GM12878 (cell line): ENCODE measurements around the gene MSH3. TPM values are rescaled to one million over a fixed set of nuclear protein-coding genes. Genes with fewer than 3 reads are reported as not detected.

Experiments
- ATAC-seq: fragments of 200-7000 bp; cut with Tn5 transposase; 3 replicates; pipeline ENCODE4 v1.9.1; 2020; ENCODE audit warnings: mild to moderate bottlenecking, moderate library complexity
- BruUV-seq: library from RNA; stranded (reverse); fragments of 400-500 nt; replicated peaks from 2 replicates; lab custom pipeline; 2021; lab: Mats Ljungman, UMichigan
- CTCF ChIA-PET: fragments of 300-600 bp; sonication (Branson Sonifier 250); formaldehyde crosslinking; extraction: SDS; loops from one replicate; lab custom pipeline; 2021; ENCODE audit warnings: inconsistent platforms; lab: Yijun Ruan, JAX
- POLR2A ChIA-PET: fragments of 350-600 bp; formaldehyde crosslinking; extraction: SDS; loops from one replicate; lab custom pipeline; 2021; ENCODE audit warnings: inconsistent platforms; lab: Charles Lee
- RAD21 ChIA-PET: fragments of 300-600 bp; sonication (Branson Sonifier 250); formaldehyde crosslinking; loops from one replicate; lab custom pipeline; 2023; ENCODE audit warnings: antibody characterized with exemption; ENCODE audit not compliant: unreplicated experiment; lab: Charles Lee
- SMC1A ChIA-PET: fragments of 300-600 bp; sonication (Branson Sonifier 250); formaldehyde crosslinking; loops from one replicate; lab custom pipeline; 2023; ENCODE audit not compliant: unreplicated experiment, uncharacterized antibody; lab: Charles Lee
- DNase-seq: peaks from one replicate; pipeline ENCODE4 v3.0.0-alpha.2; 2011; ENCODE audit warnings: low read depth, low spot score
- FAIRE-seq: peaks from 3 replicates; lab custom pipeline; 2011; peaks lifted over from hg19 to GRCh38; lab: Jason Lieb, UNC
- H2AFZ ChIP-seq: 2 replicates; pipeline ENCODE4 v1.6.0; 2011; ENCODE audit warnings: low read depth, low read length, control low read depth; ENCODE audit not compliant: control insufficient read depth
- H3K27ac ChIP-seq: 2 replicates; pipeline ENCODE4 v1.5.1; 2011; ENCODE audit warnings: control low read depth; ENCODE audit not compliant: control insufficient read depth, insufficient read depth
- H3K27me3 ChIP-seq, 2 experiments: replicated peaks in 1 of 2; 2 replicates each; pipeline versions ENCODE4 v1.6.0 to v1.6.1; 2011; ENCODE audit warnings: low read length in 1 of 2; ENCODE audit not compliant: control insufficient read depth in 2 of 2, insufficient read depth in 2 of 2
- H3K36me3 ChIP-seq, 2 experiments: 2 replicates each; pipeline ENCODE4 v1.5.1; 2011; ENCODE audit warnings: low read length in 1 of 2; ENCODE audit not compliant: control insufficient read depth in 2 of 2, insufficient read depth in 2 of 2
- H3K4me1 ChIP-seq: 2 replicates; pipeline ENCODE4 v1.6.1; 2011; ENCODE audit warnings: mild to moderate bottlenecking, low read length, moderate library complexity, mixed read lengths; ENCODE audit not compliant: control insufficient read depth, insufficient read depth
- H3K4me2 ChIP-seq: 2 replicates; pipeline ENCODE4 v1.6.0; 2011; ENCODE audit warnings: control low read depth; ENCODE audit not compliant: control insufficient read depth, insufficient read depth
- H3K4me3 ChIP-seq: fragments of 200-600 bp; sonication (generic); 2 replicates; pipeline ENCODE4 v1.5.1; 2016
- H3K79me2 ChIP-seq: 2 replicates; pipeline ENCODE4 v1.6.0; 2011; ENCODE audit warnings: low read length; ENCODE audit not compliant: control insufficient read depth, insufficient read depth
- H3K9ac ChIP-seq: 2 replicates; pipeline ENCODE4 v1.8.0; 2011; ENCODE audit warnings: low read length, control low read depth, mixed read lengths; ENCODE audit not compliant: control insufficient read depth, insufficient read depth
- H3K9me3 ChIP-seq: replicated peaks from 3 replicates; pipeline ENCODE4 v1.5.1; 2011; ENCODE audit warnings: mild to moderate bottlenecking, low read length; ENCODE audit not compliant: control insufficient read depth, insufficient read depth
- H4K20me1 ChIP-seq: 2 replicates; pipeline ENCODE4 v1.6.0; 2011; ENCODE audit not compliant: control insufficient read depth, insufficient read depth
- CBX3 ChIP-seq: fragments of 200-600 bp; sonication (generic); IDR thresholded peaks from 2 replicates; pipeline ENCODE4 v1.6.1; 2016; ENCODE audit warnings: low read depth, borderline replicate concordance
- CHD2 ChIP-seq: IDR thresholded peaks from 2 replicates; pipeline ENCODE4 v1.6.1; 2011; ENCODE audit warnings: low read depth, low read length, improper control_type of control experiment, borderline replicate concordance
- CREB1 ChIP-seq: IDR thresholded peaks from 2 replicates; pipeline ENCODE4 v1.6.1; 2012; ENCODE audit warnings: low read depth, mild to moderate bottlenecking, inconsistent platforms
- E2F4 ChIP-seq: IDR thresholded peaks from 2 replicates; pipeline ENCODE4 v1.6.1; 2012; ENCODE audit warnings: low read depth, low read length, improper control_type of control experiment
- GABPA ChIP-seq: IDR thresholded peaks from 2 replicates; pipeline ENCODE4 v1.6.1; 2014; ENCODE audit warnings: antibody characterized with exemption, low read depth, mild to moderate bottlenecking, inconsistent platforms
- GATAD2B ChIP-seq: fragments of 450-650 bp; conservative IDR thresholded peaks from 2 replicates; pipeline ENCODE4 v1.6.1; 2017; ENCODE audit warnings: low read depth, mild to moderate bottlenecking, moderate library complexity
- MAX ChIP-seq: IDR thresholded peaks from 2 replicates; pipeline ENCODE4 v1.6.1; 2012; ENCODE audit warnings: low read depth, low read length, improper control_type of control experiment
- MYC ChIP-seq: IDR thresholded peaks from 2 replicates; pipeline ENCODE4 v1.6.1; 2011; ENCODE audit warnings: mild to moderate bottlenecking, low read length, moderate library complexity, inconsistent platforms; ENCODE audit not compliant: insufficient read depth, insufficient replicate concordance, insufficient read length, severe bottlenecking
- PAX8 ChIP-seq: fragments of 450-650 bp; IDR thresholded peaks from 2 replicates; pipeline ENCODE4 v1.6.1; 2017; ENCODE audit warnings: mild to moderate bottlenecking, moderate library complexity
- SIN3A ChIP-seq: IDR thresholded peaks from 2 replicates; pipeline ENCODE4 v1.6.1; 2012; ENCODE audit warnings: low read depth, low read length, improper control_type of control experiment
- SP1 ChIP-seq: IDR thresholded peaks from one replicate; pipeline ENCODE4 v1.6.1; 2011; ENCODE audit warnings: low read depth, low read length
- SREBF1 ChIP-seq: IDR thresholded peaks from 2 replicates; pipeline ENCODE4 v1.6.1; 2012; ENCODE audit warnings: mild to moderate bottlenecking, low read length
- SREBF2 ChIP-seq: IDR thresholded peaks from 2 replicates; pipeline ENCODE4 v1.6.1; 2012; ENCODE audit warnings: mild to moderate bottlenecking, low read length
- TCF3 ChIP-seq: IDR thresholded peaks from 2 replicates; pipeline ENCODE4 v1.6.1; 2012; ENCODE audit warnings: low read depth, mild to moderate bottlenecking, low read length, borderline replicate concordance; ENCODE audit not compliant: insufficient read depth
- ZBTB4 ChIP-seq: fragments of 450-650 bp; formaldehyde crosslinking; IDR thresholded peaks from 2 replicates; pipeline ENCODE4 v1.4.0; 2022; ENCODE audit warnings: mild to moderate bottlenecking, moderate library complexity
- ZNF24 ChIP-seq: fragments of 450-650 bp; IDR thresholded peaks from 2 replicates; pipeline ENCODE4 v1.6.1; 2017; ENCODE audit warnings: antibody characterized with exemption, mild to moderate bottlenecking
- whole genome bisulfite sequencing: methylation state at CpG from one replicate; pipeline ENCODE4 v1.1.6; 2016; ENCODE audit warnings: low lambda C conversion rate; ENCODE audit not compliant: insufficient replicate concordance, insufficient coverage; ENCODE audit errors: missing lambda C conversion rate; 5-methylcytosine and 5-hydroxymethylcytosine counted together
- in situ Hi-C: fragments of 300-500 bp; cut with MboI; formaldehyde crosslinking; loops from 9 replicates; pipeline ENCODE4 v1.14.3; 2018; ENCODE audit warnings: mixed read lengths
- intact Hi-C: fragments of 100-400 bp; cut with micrococcal nuclease; formaldehyde crosslinking; loops from one replicate; pipeline ENCODE4 v1.14.2; 2022; ENCODE audit not compliant: unreplicated experiment
- polyA plus RNA-seq, 11 experiments: library from polyadenylated mRNA; depleted of rRNA in 4 of 11; unstranded in 6 of 11; stranded (reverse) in 5 of 11; fragments of >200 nt; fragmentation: Nextera tagmentation in 4 of 11; fragmentation: Illumina TruSeq in 1 of 11; extraction: Ambion mirVana in 4 of 11; extraction: Trizol in 1 of 11; gene quantifications; 1 replicate in 1 of 11; 2 replicates in 10 of 11; pipeline versions ENCODE4 v1.2.1 to v1.2.3, GENCODE V29; 2011 to 2016; ENCODE audit warnings: inconsistent platforms in 2 of 11, missing spikeins in 2 of 11, low read depth in 1 of 11
- total RNA-seq, 4 experiments: library from RNA; depleted of rRNA in 3 of 4; stranded (reverse); fragments of >200 nt in 3 of 4; fragmentation: Illumina TruSeq in 1 of 4; extraction: Trizol in 1 of 4; gene quantifications; 2 replicates each; pipeline versions ENCODE4 v1.2.1 to v1.2.3, GENCODE V29; 2013 to 2021
- TF ChIP-seq, protein P1 (sequence below): fragments of 450-650 bp; IDR thresholded peaks from 2 replicates; pipeline ENCODE4 v1.6.1; 2017; ENCODE audit warnings: low read depth, mild to moderate bottlenecking, moderate library complexity

The MSH3 gene
- total and polyA plus RNA-seq, 10 of the 15 experiments (the other 5 are each of a cell fraction or from before 2014, with no cell fraction given): 4.7 to 17.5 (median 12.2) TPM

- no peaks in the 10 kb centered on the region for H3K27me3 ChIP-seq
- no peak overlapping the region for H3K27ac ChIP-seq
- no peaks in the 10 kb centered on the region for H4K20me1 ChIP-seq
- CTCF ChIA-PET: no interaction called here
- no peaks in the 10 kb centered on the region for H3K4me1 ChIP-seq
- no peak for TF ChIP-seq CHD2
- TF ChIP-seq ZNF24: no peak
- TF ChIP-seq GATAD2B: no peak
- no peak for TF ChIP-seq MYC
- TF ChIP-seq CREB1: no peak
- no peak for TF ChIP-seq SP1
- TF ChIP-seq SREBF1: no peak
- TF ChIP-seq SIN3A: no peak
- no peak for TF ChIP-seq ZBTB4 (CRISPR knock-in tag)
- TF ChIP-seq PAX8: no peak
- TF ChIP-seq SREBF2: no peak
- TF ChIP-seq, protein P1, sequence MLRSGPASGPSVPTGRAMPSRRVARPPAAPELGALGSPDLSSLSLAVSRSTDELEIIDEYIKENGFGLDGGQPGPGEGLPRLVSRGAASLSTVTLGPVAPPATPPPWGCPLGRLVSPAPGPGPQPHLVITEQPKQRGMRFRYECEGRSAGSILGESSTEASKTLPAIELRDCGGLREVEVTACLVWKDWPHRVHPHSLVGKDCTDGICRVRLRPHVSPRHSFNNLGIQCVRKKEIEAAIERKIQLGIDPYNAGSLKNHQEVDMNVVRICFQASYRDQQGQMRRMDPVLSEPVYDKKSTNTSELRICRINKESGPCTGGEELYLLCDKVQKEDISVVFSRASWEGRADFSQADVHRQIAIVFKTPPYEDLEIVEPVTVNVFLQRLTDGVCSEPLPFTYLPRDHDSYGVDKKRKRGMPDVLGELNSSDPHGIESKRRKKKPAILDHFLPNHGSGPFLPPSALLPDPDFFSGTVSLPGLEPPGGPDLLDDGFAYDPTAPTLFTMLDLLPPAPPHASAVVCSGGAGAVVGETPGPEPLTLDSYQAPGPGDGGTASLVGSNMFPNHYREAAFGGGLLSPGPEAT: no peak
- no peak for TF ChIP-seq TCF3
- TF ChIP-seq E2F4: no peak
- TF ChIP-seq MAX: no peak
- no peak for TF ChIP-seq CBX3
- TF ChIP-seq GABPA: no peak
- H3K9ac ChIP-seq: no peak overlapping the region
- no peaks in the 10 kb centered on the region for H3K9me3 ChIP-seq
- BruUV-seq: no TSS peak
- no peaks in the 10 kb centered on the region for H3K79me2 ChIP-seq
- POLR2A ChIA-PET: no interaction called here
- no peak overlapping the region for H3K4me2 ChIP-seq
- no peak overlapping the region for H3K4me3 ChIP-seq
- intact Hi-C loops: no loop called here
- H2AFZ ChIP-seq: no peak overlapping the region
- 96% methylated on average over 4 of the region's 4 CpGs for WGBS
- RAD21 ChIA-PET: no interaction called here
- no peak for FAIRE-seq
- in situ Hi-C loops: no loop called here
- H3K36me3 ChIP-seq: peaks cover 0 to 3% of the 10 kb centered on the region in 2 experiments; a peak in 2 of 4 replicates
- SMC1A ChIA-PET: no interaction called here
- no peak for ATAC-seq
- no peak for DNase-seq
Measured at GRCh38 chr5:80762573-80762972, 108.1 kb downstream of the MSH3 start.
